AG20443 (cell line): ENCODE data around the gene RIPPLY1.
A peak's percentile ranks its signal among the peaks of the same experiment; 100 is the strongest.
"Not testable (repeated sequence)": the region's sequence is repeated elsewhere in the genome, so short reads cannot be mapped to it uniquely, and the experiment has no call there.

Source experiments
- DNase-seq: peaks from one replicate; pipeline ENCODE4 v3.0.0; 2012; ENCODE audit warnings: low spot score, mixed read lengths

Gene RIPPLY1

GRCh38 chrX:106906361-106906760 is 3.2 kb upstream of the RIPPLY1 start:
- no peak for DNase-seq

GRCh38 chrX:106905064-106905708 is 2.0 kb upstream of the RIPPLY1 start:
- no peak for DNase-seq

GRCh38 chrX:106903856-106904528 is 851 bp upstream of the RIPPLY1 start:
- no peak for DNase-seq

GRCh38 chrX:106902684-106903083 is 457 bp downstream of the RIPPLY1 start:
- DNase-seq, result no peak

- DNase-seq, result no peak
Measured at GRCh38 chrX:106901781-106902219, 1.3 kb downstream of the RIPPLY1 start.

GRCh38 chrX:106901341-106901740 is 1.8 kb downstream of the RIPPLY1 start:
- DNase-seq, result no peak

- DNase-seq, result no peak
Measured at GRCh38 chrX:106899841-106900240, 3.3 kb downstream of the RIPPLY1 start.

GRCh38 chrX:106899276-106899675 is 3.9 kb downstream of the RIPPLY1 start:
- no peak for DNase-seq

GRCh38 chrX:106898462-106898861 is 4.7 kb downstream of the RIPPLY1 start:
- DNase-seq, result peak; percentile 30

GRCh38 chrX:106897259-106897658 is 5.9 kb downstream of the RIPPLY1 start:
- peak; percentile 14 for DNase-seq

- DNase-seq, result peak; percentile 37
Measured at GRCh38 chrX:106894978-106895452, 8.1 kb downstream of the RIPPLY1 start.

GRCh38 chrX:106894392-106894909 is 8.7 kb downstream of the RIPPLY1 start:
- peak; percentile 66 for DNase-seq

GRCh38 chrX:106891762-106892460 is 11.2 kb downstream of the RIPPLY1 start:
- DNase-seq, result no peak

GRCh38 chrX:106889468-106889867 is 13.7 kb downstream of the RIPPLY1 start:
- DNase-seq, result no peak

GRCh38 chrX:106875151-106875550 is 28.0 kb downstream of the RIPPLY1 start:
- no peak for DNase-seq

GRCh38 chrX:106874075-106874474 is 29.1 kb downstream of the RIPPLY1 start:
- DNase-seq, result peak; percentile 8

- not testable (repeated sequence) for DNase-seq
Measured at GRCh38 chrX:106872796-106873195, 30.3 kb downstream of the RIPPLY1 start.

GRCh38 chrX:106863697-106864096 is 39.4 kb downstream of the RIPPLY1 start:
- DNase-seq, result no peak

- DNase-seq, result no peak
Measured at GRCh38 chrX:106862972-106863688, 40.0 kb downstream of the RIPPLY1 start.
